ENCODE measurements around the gene FPR1.

- TF ChIP-seq CTCF (IDR thresholded peaks at IDR 0.05) = no peak
- TF ChIP-seq POLR2A (IDR thresholded peaks at IDR 0.05) = no peak
Observed at GRCh38 chr19:51698296-51698695, 53.4 kb downstream of the FPR1 start.

All from breast epithelium (tissue), 3 donors.